ENCODE data around the gene C14orf132.

- no peak for TF ChIP-seq CTCF (IDR thresholded peaks at IDR 0.05)
- no peak for TF ChIP-seq POLR2A (IDR thresholded peaks at IDR 0.05; ENCODE audit: low read depth)
Observed at GRCh38 chr14:96067985-96068930, 29.1 kb downstream of the C14orf132 start.

Data from esophagus muscularis mucosa (tissue), 3 donors.